CD4-positive, alpha-beta T cell treated with Interleukin-15 for 4 hours (primary cell): ENCODE data around the gene OPTC.
"Not testable (repeated sequence)": the region's sequence is repeated elsewhere in the genome, so short reads cannot be mapped to it uniquely, and the experiment has no call there.

Experiments
- DNase-seq: peaks from one replicate; pipeline ENCODE4 v3.0.0-alpha.2; 2020; ENCODE audit warnings: low spot score

Gene OPTC

DNA sequence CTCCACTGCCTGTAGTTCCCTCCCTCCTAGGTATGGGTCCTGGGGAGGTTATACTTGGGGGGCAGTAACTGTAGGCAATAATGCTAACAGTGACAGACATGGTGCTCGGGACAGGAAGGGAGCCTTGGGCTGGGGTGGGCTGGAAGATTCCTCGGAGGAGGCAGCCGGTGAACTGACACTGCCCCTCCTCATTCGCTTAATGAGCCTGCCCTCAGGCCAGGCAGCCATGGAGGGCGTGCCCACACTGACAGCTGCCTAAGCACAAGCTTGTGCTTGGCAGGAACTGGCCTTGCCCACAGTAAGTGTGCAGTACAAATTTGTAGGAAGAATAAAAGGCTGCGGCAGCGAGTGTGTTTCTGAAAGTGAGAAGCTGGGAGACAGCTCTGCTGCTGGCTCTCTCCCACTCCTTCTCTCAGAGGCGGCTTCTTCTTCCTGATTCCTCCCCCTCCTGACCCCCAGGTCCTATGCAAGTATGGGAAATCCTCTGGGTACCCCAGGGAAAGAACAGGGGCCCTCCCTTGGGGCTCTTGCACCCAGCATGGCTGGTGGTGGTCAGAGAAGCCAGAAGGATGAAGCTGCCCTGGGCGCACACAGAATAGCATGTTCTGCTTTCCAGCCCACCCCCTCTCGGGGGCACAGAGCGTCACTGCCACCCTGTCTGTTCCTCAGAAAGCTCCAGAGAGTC lies 23.6 kb downstream of the OPTC start:
- no peak for DNase-seq

DNA sequence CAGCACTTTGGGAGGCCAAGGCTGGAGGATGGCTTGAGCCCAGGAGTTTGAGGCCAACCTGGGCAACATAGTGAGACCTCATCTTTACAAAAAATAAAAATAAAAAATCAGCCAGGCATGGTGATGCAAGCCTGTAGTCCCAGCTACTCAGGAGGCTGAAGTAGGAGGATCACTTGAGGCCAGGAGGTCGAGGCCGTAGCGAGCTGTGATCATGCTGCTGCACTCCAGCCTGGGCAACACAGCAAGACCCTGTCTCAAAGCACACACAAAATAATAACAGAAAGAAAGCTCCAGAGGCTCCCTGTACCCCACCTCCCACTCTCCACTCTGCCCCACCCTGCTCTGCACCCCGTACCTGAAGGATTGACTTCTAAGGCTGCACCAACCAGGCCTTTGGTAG lies 24.2 kb downstream of the OPTC start:
- DNase-seq: not testable (repeated sequence)

DNA sequence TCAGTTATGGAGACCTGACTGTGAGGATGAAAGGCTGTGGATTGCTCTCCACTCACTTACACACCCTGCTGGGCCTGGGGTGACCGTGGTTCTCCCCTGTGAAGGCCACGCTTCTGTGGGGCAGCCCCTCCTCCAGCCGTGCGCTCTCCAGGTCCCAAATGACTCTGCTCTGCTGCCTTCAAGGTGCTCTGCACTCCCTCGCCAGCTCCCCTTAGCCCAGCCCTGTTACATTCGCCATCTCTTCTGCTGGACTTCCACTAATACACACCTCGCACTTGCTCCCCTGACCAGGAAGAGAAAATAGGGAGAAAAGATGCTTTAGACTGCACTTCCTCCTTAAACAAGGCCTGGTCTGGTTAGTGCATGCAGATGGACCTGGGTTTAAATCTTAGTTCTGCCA lies 24.6 kb downstream of the OPTC start:
- DNase-seq: no peak

DNA sequence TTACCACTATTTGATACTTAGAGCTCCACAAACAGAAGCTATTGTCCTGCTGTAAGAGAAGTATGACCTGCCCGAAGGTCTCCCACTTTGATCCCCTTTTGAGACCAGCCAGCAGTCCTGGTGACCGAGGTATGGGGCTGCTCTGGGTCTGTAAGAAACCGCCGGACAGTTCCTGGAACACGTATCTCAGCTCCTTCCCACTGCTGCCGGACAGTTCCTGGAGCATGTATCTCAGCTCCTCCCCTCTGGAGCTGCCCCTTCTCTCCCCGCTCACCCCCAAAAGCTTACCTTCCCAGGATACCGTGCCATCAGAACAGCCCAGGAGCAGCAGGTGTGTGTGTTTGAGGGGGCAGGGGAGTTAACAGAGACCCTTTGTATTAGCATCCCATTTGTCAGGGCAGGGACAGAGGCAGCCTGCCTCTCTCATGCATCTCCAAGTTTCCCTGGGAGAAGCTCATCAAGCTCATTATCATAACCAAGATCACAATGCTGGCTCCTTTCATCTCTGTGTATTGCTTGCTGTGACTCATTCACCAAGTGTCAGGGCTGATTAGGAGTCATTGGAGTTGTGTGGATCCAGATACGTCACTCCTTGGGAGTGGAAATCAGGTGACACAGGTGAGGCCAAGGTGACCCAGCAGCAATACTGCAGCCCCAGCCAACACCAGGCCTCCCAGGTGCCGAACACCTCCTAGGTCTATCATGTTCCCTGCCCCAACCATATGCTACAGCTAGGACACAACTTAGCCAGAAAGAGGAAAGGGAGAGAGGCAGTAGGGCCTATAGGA lies 25.3 kb downstream of the OPTC start:
- DNase-seq: no peak

DNA sequence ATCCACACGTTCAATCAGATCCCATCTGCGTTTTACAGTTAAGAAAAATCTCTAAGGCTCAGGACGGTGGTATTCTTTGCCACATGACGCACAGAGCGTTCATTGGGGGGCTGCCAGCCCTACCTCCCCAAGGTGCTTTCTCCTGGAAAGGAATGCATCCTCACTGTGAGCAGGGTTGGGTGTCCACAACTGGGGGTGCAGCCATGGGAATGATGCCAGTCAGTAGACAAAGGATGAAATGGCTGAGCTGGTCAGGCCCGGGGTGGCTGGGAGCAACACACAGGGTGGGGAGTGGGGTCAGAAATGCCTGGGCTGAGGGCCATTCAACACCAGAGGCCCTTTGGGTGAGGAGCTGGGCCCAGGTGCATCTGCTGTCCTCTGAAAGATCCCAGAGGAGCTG lies 25.9 kb downstream of the OPTC start:
- no peak for DNase-seq

DNA sequence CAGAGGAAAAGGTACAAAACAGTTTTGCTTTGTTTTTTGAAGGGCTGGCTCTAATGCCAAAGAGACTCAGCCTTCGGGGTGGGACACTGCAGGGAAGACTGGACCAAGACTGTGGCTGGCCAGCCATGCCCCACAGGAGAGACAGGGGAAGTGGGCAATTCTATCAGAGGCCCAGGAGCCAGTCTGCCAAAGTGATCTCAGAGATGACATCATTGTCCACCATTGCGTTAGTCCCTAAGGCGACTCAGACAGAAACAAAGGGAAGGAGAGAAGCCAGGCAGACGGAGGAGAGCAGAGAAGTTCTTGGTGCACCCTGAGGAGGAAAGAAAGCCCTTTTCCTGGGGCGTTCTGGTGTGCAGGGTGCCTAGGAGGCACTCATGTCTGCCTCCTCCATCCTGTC lies 26.4 kb downstream of the OPTC start:
- DNase-seq: no peak

DNA sequence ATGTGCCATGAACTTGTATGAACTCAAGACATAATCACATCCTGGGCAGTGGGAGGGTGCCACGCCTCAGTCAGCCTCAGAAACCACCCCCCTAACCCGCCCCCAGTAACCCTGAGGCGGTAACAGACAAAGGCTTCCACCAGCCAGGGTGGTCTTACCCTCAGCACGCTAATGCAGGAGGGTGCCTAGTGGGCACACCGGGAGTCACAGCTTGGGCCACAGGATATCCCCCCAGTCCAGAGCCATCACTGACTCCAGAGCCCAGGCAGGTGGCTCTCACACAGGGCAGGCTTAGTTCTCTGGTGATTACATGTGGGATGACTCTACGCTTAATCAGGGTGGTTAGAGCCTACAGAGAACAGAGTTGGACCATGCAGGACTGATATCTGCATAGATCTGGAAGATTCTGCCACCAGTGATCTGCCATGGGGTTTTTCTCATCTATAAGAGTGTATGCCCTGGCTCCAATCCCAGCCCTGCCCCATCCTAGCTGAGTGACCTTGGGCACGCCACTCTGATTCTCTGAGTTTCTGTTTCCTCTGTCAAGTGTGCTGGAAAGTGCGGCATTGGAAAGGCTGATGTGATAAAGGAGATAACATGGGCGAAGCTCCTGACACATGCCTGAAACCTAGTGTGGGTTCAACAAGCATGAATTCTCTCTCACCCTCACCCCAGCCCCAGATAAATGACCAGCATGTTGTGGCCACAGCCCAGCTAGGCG lies 27.3 kb downstream of the OPTC start:
- DNase-seq: no peak

DNA sequence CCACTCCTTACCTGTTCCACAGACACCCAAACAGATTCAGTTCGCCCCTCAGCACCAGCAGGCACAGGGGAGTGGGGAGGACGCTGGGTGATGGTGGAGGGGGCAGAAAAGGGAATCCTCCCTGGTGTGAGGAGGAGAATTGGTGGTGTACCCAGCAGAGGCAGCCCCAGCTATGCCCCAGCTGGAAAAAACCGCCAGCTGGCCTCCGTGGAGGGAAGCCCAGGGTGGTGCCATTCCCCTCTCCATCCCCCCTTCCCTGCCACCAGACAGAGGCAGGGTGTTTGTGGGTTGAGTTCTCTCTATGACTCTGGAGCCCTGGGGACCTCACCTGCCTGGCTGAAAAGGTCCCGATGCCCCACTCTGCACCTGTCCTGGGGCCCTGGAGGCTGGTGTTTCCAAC lies 27.9 kb downstream of the OPTC start:
- DNase-seq: no peak

DNA sequence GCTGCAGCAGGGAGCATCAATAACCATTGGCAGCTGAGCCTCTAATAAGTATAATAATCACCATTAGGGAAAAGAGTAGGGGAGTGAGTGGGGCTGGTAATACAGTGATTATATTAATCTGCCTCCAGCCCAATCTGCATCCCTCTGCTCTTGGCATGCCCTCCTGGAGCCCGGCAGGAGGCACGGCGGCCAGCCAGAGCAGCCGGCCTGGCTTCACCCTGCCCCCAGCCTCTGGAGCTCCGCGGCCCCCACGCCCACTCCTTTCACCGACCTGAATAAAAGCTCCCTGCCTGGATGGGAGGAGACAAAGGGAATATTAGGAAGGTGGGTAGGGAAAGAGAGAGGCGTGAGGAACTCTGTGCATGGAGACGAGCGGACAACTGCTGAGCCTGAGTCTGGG lies 28.3 kb downstream of the OPTC start:
- DNase-seq: no peak

DNA sequence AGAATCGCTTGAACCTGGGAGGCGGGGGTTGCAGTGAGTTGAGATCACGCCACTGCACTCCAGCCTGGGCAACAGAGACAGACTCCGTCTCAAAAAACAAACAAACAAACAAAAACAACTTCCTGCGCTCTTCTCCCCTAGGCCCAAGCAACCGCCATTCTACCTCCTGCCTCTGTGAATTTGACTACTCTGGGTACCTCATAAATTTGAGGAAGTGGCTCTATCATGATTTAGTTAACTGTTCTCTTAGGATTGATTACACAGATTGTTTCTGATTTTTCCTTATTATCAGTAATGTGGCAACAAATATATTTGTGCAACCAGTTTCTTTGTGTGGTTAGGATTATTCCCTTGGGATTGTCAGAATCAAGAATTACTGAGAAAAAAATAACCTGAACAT lies 29.7 kb downstream of the OPTC start:
- DNase-seq: no peak

DNA sequence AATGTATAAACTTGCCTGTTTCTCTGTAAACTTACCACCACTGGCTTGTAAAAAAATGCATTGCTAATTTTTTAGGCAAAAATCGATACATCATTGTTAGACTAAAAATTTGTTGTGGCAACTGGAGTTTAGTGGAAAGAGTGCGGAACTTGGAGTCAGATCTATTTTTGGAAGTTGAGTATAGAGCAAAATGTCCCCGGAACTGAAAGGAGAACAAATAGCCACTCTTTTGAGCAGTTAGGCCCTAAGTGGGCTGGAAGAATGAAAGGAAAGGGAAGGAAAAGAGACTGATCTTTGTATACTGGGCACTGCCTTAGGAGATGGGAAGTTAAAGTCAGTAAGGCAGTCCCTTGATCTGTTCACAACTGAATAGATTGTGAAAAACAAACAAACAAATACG lies 30.2 kb downstream of the OPTC start:
- DNase-seq: no peak

DNA sequence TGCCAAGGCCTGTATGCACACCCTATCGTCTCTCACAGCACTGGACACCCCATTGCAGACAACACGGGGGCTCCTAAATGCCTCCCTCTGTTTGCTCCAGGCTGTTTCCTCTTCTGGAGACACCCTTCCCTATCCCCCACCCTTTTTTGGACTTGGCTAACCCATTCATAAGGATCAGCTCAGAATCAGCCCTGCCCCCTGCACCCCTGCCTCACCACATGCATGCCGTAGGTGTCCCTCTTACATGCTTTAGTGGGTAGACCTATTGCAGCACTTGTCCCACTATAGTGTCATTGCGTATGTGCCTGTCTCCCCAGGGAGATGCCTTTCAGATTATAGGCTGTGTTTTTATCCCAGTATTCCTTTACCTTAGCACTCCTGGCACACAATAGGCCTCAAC lies 30.9 kb downstream of the OPTC start:
- no peak for DNase-seq

DNA sequence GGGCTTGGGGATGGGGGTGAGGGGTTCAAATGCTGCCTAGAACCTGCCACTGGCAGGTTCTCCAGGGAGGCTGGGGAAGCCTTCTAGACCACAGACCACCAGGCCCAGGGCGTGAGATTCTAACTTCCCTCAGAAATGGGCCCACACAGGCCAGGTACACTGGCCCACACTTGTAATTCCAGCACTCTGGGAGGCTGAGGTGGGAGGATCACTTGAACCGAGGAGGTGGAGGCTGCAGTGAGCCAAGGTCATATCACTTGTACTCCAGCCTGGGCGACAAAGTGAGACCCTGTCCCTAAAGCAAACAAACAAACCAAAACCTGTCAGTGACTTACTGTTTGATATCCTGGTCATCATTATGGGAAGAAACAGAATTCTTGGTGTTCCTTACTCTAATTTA lies 31.7 kb downstream of the OPTC start:
- no peak for DNase-seq

DNA sequence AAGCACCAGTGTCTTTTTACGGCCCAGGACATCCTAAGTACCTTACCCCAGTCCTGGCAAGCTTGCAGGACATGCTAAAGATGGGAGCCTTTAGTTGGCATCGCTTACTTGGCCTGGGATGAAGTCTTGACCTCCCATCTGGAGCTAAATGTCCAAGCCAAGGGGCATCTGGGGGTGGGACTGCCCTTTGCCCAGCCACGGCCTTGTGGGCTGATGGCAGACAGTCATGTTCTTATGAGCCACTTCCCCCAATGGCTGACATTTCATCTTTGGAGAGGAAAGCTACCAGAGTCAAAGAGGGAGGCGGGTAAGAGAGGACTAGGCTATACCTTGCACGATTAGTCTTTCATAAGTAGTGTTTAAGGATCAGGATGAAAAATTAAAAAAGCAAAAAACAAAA lies 32.2 kb downstream of the OPTC start:
- DNase-seq: no peak

DNA sequence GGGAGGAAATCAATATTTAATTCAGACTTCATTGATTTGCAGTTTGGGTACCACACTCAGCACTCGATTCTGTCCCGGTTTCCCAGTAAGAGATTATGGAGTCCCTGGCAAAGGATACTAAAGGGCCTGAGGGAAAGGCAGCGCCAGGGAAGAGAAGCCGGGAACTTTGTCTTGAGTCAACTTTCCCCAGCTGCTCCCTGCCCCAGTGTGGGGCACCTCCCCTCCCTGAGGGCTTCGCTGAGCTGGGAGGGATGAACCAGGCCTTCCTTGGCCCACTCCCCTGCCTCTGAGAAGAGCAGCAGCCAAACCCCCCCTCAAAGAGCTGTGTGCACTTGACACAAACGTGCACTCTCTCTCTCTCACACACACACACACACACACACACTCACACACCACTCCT lies 32.6 kb downstream of the OPTC start:
- DNase-seq: no peak

DNA sequence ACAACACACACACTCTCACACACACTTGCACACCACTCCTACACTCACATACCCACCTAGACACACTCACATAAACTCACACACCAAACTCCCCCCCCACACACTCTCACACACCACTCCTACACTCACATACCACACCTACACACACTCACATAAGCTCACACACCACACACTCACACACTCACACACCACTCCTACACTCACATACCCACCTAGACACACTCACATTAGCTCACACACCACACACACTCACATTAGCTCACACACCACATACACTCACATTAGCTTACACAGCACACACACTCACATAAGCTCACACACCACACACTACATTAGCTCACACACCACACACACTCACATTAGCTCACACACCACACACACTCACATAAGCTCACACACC lies 33.1 kb downstream of the OPTC start:
- DNase-seq: no peak

DNA sequence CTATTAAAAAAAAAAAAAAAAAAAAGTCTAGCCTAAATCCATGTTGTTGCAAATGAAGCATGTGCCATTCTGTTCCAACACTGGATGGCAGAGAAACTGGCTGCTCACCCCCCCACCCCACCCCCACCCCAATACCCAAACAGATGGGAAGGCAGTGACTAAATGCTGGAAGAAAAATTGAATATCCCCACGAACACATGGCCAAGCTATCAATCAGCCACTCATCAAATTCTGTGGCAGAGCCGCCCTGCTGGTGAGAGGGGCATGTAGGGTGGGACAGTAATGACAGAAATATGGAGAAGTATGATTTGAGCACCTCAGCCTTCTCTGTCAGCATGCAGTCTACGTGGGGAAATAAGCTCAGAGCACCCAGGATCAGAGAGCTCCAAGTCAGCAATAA lies 34.1 kb downstream of the OPTC start:
- DNase-seq: no peak

DNA sequence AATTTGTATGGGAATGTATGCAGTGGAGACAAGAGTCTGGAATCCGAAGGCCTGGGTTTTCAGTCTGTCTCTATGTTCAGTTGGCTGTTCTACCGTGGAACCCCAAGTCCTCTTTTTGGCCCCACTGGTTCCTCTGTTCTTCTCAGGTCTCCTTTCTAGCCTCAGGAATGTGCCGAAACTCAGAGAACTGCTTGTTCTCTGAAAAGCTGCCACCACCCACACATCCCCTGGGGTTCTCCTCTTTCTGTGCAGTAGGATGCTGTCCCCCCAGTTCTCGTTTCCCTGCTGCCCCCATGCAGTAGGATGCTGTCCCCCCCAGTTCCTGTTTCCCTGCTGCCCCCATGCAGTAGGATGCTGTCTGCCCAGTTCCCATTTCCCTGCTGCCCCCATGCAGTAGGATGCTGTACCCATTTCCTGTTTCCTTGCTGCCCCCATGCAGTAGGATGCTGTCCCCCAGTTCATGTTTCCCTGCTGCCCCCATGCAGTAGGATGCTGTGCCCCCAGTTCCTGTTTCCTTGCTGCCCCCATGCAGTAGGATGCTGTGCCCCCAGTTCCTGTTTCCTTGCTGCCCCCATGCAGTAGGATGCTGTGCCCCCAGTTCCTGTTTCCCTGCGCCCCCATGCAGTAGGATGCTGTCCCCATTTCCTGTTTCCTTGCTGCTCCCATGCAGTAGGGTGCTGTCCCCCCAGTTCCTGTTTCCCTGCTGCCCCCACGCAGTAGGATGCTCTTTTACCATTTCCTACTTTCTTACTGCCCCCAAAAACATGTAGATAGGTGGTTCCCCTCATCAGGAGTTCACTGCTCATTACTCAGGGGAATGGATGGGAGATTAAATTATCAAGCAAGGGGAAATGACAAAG lies 35.3 kb downstream of the OPTC start:
- DNase-seq: no peak

DNA sequence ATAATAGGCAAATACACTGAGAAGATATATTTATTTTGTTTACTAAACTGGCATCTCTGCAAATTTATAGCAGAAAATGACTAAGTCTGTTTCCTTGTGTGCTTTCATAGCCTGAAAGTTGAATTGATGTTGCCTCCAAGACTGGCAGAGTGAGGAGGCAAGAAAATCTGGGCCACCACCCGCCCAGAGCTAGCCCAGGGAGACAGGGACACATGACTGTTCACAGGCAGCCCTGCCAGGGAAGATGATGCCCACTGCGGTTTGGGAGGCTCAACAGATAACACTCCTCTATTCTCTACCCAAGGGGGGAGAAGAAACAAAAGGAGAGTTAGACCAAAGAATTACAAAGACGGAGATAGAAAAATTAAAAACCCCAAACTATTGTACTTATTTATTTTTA lies 37.1 kb downstream of the OPTC start:
- no peak for DNase-seq

DNA sequence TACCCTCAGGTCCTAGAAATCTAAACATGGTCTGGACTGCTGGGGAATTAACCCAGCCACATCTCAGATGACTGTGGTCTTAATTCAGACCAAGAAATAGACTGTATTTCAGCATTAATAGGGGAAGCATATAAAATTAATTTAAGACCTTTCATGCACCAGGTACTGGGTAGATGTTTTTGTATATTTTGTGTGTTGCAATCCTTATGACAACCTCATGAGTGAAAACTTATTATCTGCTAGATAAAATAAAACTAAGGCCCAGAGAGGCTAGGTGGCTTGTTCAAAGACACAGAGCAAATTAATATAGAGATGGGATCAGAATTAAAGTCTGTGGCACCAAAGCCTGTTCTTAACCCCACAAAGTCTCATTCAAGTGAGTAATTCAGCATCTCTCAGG lies 40.1 kb downstream of the OPTC start:
- DNase-seq: no peak

DNA sequence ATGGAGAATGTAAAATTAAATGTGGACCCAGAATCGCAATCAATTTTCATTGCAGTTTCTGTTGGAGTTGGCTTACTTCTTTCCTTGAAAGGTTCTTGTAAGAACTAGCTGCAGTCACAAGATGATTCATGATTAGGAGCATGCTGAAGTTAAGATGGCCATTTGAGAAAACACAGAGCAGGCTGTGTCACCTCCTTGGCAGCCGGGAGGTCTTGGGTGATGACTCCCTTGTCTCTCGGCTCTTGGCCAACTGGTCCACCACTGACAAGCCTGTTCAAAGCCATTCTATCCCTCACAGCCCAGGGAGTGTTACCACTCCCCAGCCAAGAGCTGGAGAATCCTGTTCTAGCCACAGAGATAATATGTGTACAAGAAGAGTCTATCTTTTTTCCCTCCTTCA lies 40.6 kb downstream of the OPTC start:
- DNase-seq: no peak

DNA sequence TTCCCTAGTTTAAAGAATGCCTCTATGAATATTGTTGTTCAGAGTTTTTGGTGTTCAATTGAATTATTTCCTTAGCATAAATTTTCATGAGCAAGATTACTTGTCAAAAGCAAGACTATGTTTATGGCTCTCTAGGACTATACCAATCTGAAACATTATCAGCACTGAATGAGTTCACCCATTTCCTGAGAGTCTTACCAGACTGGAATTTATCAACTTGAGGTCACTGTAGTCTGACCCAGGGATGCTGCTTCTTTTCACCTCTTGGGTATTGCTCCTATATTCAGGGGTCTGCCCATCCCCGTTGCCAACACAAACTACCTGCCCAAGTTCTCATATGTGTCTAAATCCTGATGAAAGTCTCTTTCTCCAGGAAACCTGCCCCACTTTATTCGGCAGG lies 42.6 kb downstream of the OPTC start:
- no peak for DNase-seq
